Lower leg skin (tissue), 4 donors: ENCODE data around the gene GLI3. TPM values are rescaled to one million over a fixed set of nuclear protein-coding genes. Genes with fewer than 3 reads are reported as not detected.

ENCODE experiments used
- DNase-seq, 2 donors: peaks; one replicate each; pipeline ENCODE4 v3.0.0-alpha.2; 2019; ENCODE audit warnings: low spot score in 2 of 2
- H3K4me3 ChIP-seq: fragments of 200-600 bp; sonication (generic); 2 replicates; pipeline ENCODE4 v1.5.1; 2017; ENCODE audit warnings: mild to moderate bottlenecking, low read depth; ENCODE audit not compliant: poor library complexity, severe bottlenecking
- POLR2A ChIP-seq, 2 donors: fragments of 450-650 bp; IDR thresholded peaks; one replicate each; pipeline ENCODE4 v1.6.1; 2016 to 2017; ENCODE audit warnings: antibody characterized with exemption in 2 of 2, mild to moderate bottlenecking in 1 of 2, moderate library complexity in 1 of 2
- WGBS, 2 donors: methylation state at CpG; one replicate each; pipeline ENCODE4 v1.1.5; 2018; 5-methylcytosine and 5-hydroxymethylcytosine counted together
- intact Hi-C: fragments of 100-400 bp; cut with DNase I; formaldehyde crosslinking; loops from one replicate; pipeline ENCODE4 v1.15.0; 2023; ENCODE audit warnings: low total_unique reads
- total RNA-seq, 4 donors: library from RNA; depleted of rRNA; stranded (reverse); fragments of >200 nt; gene quantifications; one replicate each; pipeline ENCODE4 v1.1.0, GENCODE V29; 2016
- TF ChIP-seq, protein P1 (sequence below), 3 donors: fragments of 450-650 bp; IDR thresholded peaks; one replicate each; pipeline ENCODE4 v1.5.1; 2016; ENCODE audit warnings: antibody characterized with exemption in 3 of 3, mild to moderate bottlenecking in 3 of 3, moderate library complexity in 2 of 3

GLI3 gene
- total RNA-seq, 4 donors from 2014 or later: 16.4 to 28.2 (median 18.3) TPM

DNA sequence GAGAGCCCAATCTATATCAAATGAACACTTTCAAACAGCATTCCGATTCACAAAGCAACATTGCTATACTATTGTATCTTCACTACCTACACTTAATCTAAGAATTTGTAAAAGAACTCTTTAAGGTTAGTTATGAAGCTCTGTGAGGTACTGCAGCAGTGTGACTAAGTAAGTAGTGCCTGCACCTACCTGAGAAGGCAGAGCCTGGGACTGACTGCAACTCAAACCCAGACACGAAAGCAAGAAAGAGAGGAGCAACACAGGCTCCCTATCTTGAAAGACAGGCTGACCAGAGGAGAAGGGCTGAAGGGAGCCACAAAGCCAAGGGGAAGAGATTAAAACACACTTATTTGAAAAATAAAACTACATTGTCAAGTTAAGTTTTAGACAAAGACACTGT is 160.1 kb downstream of the GLI3 start:
- intact Hi-C loops: no loop called here
- WGBS, 2 donors: 65 to 97% methylated on average over 2 of the region's 2 CpGs
- TF ChIP-seq POLR2A (IDR thresholded peaks at IDR 0.05): no peak
- TF ChIP-seq, protein P1, sequence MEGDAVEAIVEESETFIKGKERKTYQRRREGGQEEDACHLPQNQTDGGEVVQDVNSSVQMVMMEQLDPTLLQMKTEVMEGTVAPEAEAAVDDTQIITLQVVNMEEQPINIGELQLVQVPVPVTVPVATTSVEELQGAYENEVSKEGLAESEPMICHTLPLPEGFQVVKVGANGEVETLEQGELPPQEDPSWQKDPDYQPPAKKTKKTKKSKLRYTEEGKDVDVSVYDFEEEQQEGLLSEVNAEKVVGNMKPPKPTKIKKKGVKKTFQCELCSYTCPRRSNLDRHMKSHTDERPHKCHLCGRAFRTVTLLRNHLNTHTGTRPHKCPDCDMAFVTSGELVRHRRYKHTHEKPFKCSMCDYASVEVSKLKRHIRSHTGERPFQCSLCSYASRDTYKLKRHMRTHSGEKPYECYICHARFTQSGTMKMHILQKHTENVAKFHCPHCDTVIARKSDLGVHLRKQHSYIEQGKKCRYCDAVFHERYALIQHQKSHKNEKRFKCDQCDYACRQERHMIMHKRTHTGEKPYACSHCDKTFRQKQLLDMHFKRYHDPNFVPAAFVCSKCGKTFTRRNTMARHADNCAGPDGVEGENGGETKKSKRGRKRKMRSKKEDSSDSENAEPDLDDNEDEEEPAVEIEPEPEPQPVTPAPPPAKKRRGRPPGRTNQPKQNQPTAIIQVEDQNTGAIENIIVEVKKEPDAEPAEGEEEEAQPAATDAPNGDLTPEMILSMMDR (IDR thresholded peaks at IDR 0.05): no peak
- no peak overlapping the region for H3K4me3 ChIP-seq
- no peak for DNase-seq

DNA sequence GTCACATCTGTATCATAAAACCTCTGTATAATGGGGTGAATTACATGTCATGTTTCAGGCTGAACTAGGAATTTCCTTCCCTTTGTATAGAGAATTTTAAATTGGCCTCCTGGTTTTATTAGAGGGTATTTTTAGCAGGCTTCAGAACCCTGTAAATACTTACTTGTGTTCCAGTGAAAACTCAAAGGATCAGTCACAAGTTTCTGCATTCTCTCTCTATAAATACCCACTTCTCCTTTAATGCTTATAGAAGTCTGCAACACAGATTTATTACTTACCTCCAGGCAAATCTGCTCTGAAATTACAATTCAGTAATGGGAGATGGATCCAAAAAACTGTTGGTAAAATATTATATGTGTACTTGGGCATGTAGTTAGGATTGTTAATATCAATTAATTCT is 161.6 kb downstream of the GLI3 start:
- TF ChIP-seq, protein P1 (IDR thresholded peaks at IDR 0.05): no peak
- no peak for TF ChIP-seq POLR2A (IDR thresholded peaks at IDR 0.05)
- no peak overlapping the region for H3K4me3 ChIP-seq
- intact Hi-C loops: no loop called here
- DNase-seq: no peak

DNA sequence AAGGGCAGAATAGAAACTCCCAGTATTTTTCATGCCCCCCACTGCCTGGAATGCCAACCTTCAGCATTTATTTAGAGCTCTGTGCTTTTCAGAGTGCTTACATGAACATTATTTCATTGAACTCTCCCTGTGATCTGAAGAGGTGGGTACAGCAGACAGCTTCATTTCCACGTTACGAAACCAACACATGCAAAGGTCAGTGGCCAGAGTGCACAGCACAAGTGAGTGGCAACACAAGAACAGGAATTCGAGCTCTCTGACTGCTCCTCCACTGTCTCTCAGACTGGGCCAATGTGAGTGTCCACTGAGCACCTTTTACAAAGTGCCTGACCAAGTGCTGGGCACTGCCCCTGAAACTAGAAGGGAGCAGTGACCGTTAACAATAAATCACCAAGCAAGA is 162.9 kb downstream of the GLI3 start:
- WGBS, 2 donors: 93 to 94% methylated on average over 4 of the region's 4 CpGs
- DNase-seq: no peak
- intact Hi-C loops: no loop called here
- no peak overlapping the region for H3K4me3 ChIP-seq
- TF ChIP-seq POLR2A (IDR thresholded peaks at IDR 0.05): no peak
- TF ChIP-seq, protein P1 (IDR thresholded peaks at IDR 0.05): no peak

DNA sequence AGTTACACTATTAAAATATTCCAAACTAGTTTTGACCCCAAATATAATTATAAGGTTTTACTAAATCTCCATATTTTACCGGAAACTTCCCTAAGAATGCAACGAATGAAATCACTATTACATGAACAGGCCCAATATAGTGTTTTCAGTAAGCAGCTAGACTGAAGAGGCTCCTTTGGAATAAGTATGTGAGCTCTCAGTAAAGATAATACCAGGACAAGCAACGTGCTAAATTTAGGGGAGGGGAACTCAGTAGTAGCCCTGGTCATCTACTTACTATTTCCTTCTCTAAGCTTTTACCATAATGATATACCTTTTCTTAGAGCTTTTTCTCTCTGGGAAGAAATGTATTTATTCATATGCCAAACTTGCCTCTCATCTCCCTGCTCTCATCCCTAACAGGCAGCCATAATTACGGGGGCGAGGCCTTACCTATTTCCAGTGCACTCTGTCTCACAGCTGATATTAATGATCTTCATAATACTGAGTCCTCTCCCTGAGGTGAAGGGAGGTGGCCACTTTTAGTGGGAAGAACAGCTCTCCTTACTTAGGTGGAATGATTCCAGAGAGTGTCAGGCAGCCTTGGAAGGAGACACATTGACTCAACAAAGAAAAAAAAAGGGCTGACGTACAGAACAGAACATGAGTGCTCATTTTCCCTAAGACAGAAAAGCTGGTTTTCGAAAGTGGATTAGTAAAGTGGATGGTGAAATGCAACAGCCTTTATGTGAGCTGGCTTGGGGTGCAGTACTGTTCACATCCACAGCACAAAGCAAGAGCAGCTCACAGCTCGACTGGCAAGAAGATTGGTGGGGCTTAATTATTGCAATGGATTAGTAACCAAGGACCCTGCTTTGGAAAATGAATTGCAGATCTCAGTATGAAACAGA is 165.4 kb downstream of the GLI3 start:
- intact Hi-C loops: no loop called here
- no peak overlapping the region for H3K4me3 ChIP-seq
- WGBS, 2 donors: 48 to 52% methylated on average over 8 of the region's 8 CpGs
- no peak for TF ChIP-seq POLR2A (IDR thresholded peaks at IDR 0.05)
- TF ChIP-seq, protein P1 (IDR thresholded peaks at IDR 0.05): no peak
- no peak for DNase-seq

DNA sequence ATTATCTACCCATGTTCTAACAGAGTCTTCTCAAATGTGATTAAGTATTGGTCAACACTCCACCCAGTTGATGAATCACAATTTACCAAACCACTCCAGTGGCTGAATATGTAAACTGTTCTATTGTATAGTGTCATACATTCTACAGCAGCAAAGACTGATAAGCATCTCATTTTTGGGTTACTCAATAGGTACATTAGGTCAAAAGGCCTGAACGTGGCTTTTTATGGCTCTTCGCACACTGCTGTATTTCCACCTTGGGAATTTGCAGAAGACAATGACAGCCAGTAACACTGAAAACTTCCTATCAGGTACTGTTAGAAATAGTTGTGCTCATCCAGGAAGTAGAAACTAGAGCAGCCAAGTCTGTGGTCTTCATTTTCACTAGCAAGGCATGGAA is 166.9 kb downstream of the GLI3 start:
- TF ChIP-seq POLR2A (IDR thresholded peaks at IDR 0.05): no peak
- TF ChIP-seq, protein P1 (IDR thresholded peaks at IDR 0.05): no peak
- intact Hi-C loops: no loop called here
- no peak for DNase-seq
- no peak overlapping the region for H3K4me3 ChIP-seq
- 70 to 86% methylated on average over 2 of the region's 2 CpGs for WGBS, 2 donors
